ENCODE measurements around the gene ALOX15B.
"Not testable (repeated sequence)": the region's sequence is repeated elsewhere in the genome, so short reads cannot be mapped to it uniquely, and the experiment has no call there.

The ALOX15B gene

GRCh38 chr17:8013731-8014557 is 24.9 kb upstream of the ALOX15B start:
- DNase-seq, result no peak

- no peak for DNase-seq
These were observed 24.4 kb upstream of the ALOX15B start for GRCh38 chr17:8014558-8014850.

GRCh38 chr17:8015236-8015956 is 23.5 kb upstream of the ALOX15B start:
- no peak for DNase-seq

GRCh38 chr17:8015957-8016631 is 22.8 kb upstream of the ALOX15B start:
- DNase-seq, result no peak

- peak; percentile 31 for DNase-seq
These were observed 22.0 kb upstream of the ALOX15B start for GRCh38 chr17:8016632-8017424.

- DNase-seq, result no peak
These were observed 20.4 kb upstream of the ALOX15B start for GRCh38 chr17:8018436-8018835.

GRCh38 chr17:8019166-8019565 is 19.7 kb upstream of the ALOX15B start:
- DNase-seq, result no peak

GRCh38 chr17:8019665-8020650 is 18.9 kb upstream of the ALOX15B start:
- DNase-seq, result no peak

- DNase-seq, result no peak
These were observed 17.9 kb upstream of the ALOX15B start for GRCh38 chr17:8020776-8021564.

GRCh38 chr17:8021565-8022359 is 17.1 kb upstream of the ALOX15B start:
- DNase-seq, result no peak

- DNase-seq, result no peak
These were observed 16.4 kb upstream of the ALOX15B start for GRCh38 chr17:8022360-8023003.

GRCh38 chr17:8024161-8024560 is 14.7 kb upstream of the ALOX15B start:
- not testable (repeated sequence) for DNase-seq

- DNase-seq, result no peak
These were observed 13.5 kb upstream of the ALOX15B start for GRCh38 chr17:8025176-8025911.

- DNase-seq, result no peak
These were observed 9.7 kb upstream of the ALOX15B start for GRCh38 chr17:8029121-8029520.

GRCh38 chr17:8031261-8031661 is 7.6 kb upstream of the ALOX15B start:
- DNase-seq, result no peak

- no peak for DNase-seq
These were observed 6.9 kb upstream of the ALOX15B start for GRCh38 chr17:8031950-8032349.

- no peak for DNase-seq
These were observed 6.4 kb upstream of the ALOX15B start for GRCh38 chr17:8032442-8032841.

- no peak for DNase-seq
These were observed 831 bp downstream of the ALOX15B start for GRCh38 chr17:8039611-8040168.
